K562 (cell line): ENCODE measurements around the gene ITGA1. TPM values are rescaled to one million over a fixed set of nuclear protein-coding genes. Genes with fewer than 3 reads are reported as not detected.

Source experiments
- ATAC-seq: fragments of 200-7000 bp; cut with Tn5 transposase; 3 replicates; pipeline ENCODE4 v1.9.1; 2020; ENCODE audit warnings: moderate library complexity
- BruUV-seq: library from RNA; stranded (reverse); fragments of 400-500 nt; replicated peaks from 2 replicates; lab custom pipeline; 2021; lab: Mats Ljungman, UMichigan
- CTCF ChIA-PET: fragments of 300-600 bp; formaldehyde crosslinking; extraction: SDS; loops from one replicate; lab custom pipeline; 2021; ENCODE audit warnings: low intra/inter-chr PET ratio; lab: Yijun Ruan, JAX
- POLR2A ChIA-PET: fragments of 300-600, 350-650 bp; sonication (Branson Sonifier 250); formaldehyde crosslinking; extraction: SDS; loops from one replicate; lab custom pipeline; 2021; ENCODE audit warnings: antibody characterized with exemption, inconsistent platforms; lab: Yijun Ruan, JAX
- DNase-seq, 4 experiments: peaks; one replicate each; pipeline versions ENCODE4 v3.0.0 to v3.0.0-alpha.2; 2011 to 2018; ENCODE audit warnings: low spot score in 3 of 4, mixed read lengths in 3 of 4; ENCODE audit errors: extremely low read depth in 1 of 4
- FAIRE-seq: peaks from 2 replicates; lab custom pipeline; 2011; peaks lifted over from hg19 to GRCh38; lab: Jason Lieb, UNC
- H2AFZ ChIP-seq: 2 replicates; pipeline ENCODE4 v1.6.0; 2011; ENCODE audit warnings: low read depth, low read length, control low read depth, inconsistent platforms
- H3K27ac ChIP-seq: fragments of 200-600 bp; 3 replicates; pipeline ENCODE4 v1.8.0; 2011; ENCODE audit warnings: low read depth, mild to moderate bottlenecking, control low read depth, inconsistent platforms, low read length, moderate library complexity, mixed read lengths; ENCODE audit errors: extremely low read depth
- H3K27me3 ChIP-seq, 2 experiments: fragments of 300-600 bp in 1 of 2; 2 replicates in 1 of 2; 3 replicates in 1 of 2; pipeline versions ENCODE4 v1.6.0 to v1.8.0; 2011; ENCODE audit warnings: inconsistent platforms in 2 of 2, low read length in 2 of 2, mild to moderate bottlenecking in 1 of 2, mixed read lengths in 1 of 2, moderate library complexity in 1 of 2; ENCODE audit not compliant: control insufficient read depth in 2 of 2, insufficient read depth in 2 of 2
- H3K36me3 ChIP-seq: fragments of 300-600 bp; 3 replicates; pipeline ENCODE4 v1.8.0; 2011; ENCODE audit warnings: mild to moderate bottlenecking, low read length, inconsistent platforms; ENCODE audit not compliant: control insufficient read depth, insufficient read depth
- H3K4me1 ChIP-seq, 2 experiments: fragments of 200-600 bp in 1 of 2; replicated peaks in 1 of 2; 2 replicates in 1 of 2; 3 replicates in 1 of 2; pipeline versions ENCODE4 v1.5.1 to v1.8.0; 2011; ENCODE audit warnings: inconsistent platforms in 2 of 2, low read length in 2 of 2, mild to moderate bottlenecking in 1 of 2, mixed read lengths in 1 of 2, moderate library complexity in 1 of 2; ENCODE audit not compliant: control insufficient read depth in 2 of 2, insufficient read depth in 2 of 2
- H3K4me2 ChIP-seq: 2 replicates; pipeline ENCODE4 v1.6.1; 2011; ENCODE audit warnings: low read length, control low read depth, inconsistent platforms, mixed read lengths; ENCODE audit not compliant: insufficient read depth
- H3K4me3 ChIP-seq: fragments of 200-600 bp; sonication (generic), shearing (Covaris generic); 2 replicates; pipeline ENCODE4 v1.5.1; 2016; ENCODE audit warnings: control low read depth, inconsistent platforms
- H3K79me2 ChIP-seq: fragments of 200-600 bp; 3 replicates; pipeline ENCODE4 v1.8.0; 2011; ENCODE audit warnings: low read length, inconsistent platforms; ENCODE audit not compliant: control insufficient read depth, insufficient read depth
- H3K9ac ChIP-seq, 2 experiments: 2 replicates each; pipeline versions ENCODE4 v1.6.0 to v1.6.1; 2011; ENCODE audit warnings: low read depth in 2 of 2, low read length in 2 of 2, control low read depth in 1 of 2, inconsistent platforms in 1 of 2, mild to moderate bottlenecking in 1 of 2, mixed read lengths in 1 of 2; ENCODE audit not compliant: insufficient read depth in 1 of 2
- H3K9me1 ChIP-seq: one replicate; pipeline ENCODE4 v1.6.0; 2011; ENCODE audit warnings: inconsistent platforms, mild to moderate bottlenecking, low read length, moderate library complexity; ENCODE audit not compliant: control insufficient read depth, insufficient read depth
- H3K9me3 ChIP-seq: replicated peaks from 2 replicates; pipeline ENCODE4 v1.5.1; 2011; ENCODE audit warnings: low read depth, low read length, inconsistent platforms; ENCODE audit not compliant: control insufficient read depth, insufficient read depth
- H4K20me1 ChIP-seq: replicated peaks from 2 replicates; pipeline ENCODE4 v1.6.1; 2011; ENCODE audit warnings: low read length, inconsistent platforms, mixed read lengths; ENCODE audit not compliant: control insufficient read depth, insufficient read depth
- ARHGAP35 ChIP-seq: fragments of 450-650 bp; IDR thresholded peaks from 2 replicates; pipeline ENCODE4 v1.6.1; 2018; ENCODE audit not compliant: partially characterized antibody
- IFI16 ChIP-seq: fragments of 250-450 bp; sonication (Bioruptor Pico); IDR thresholded peaks from 2 replicates; pipeline ENCODE4 v2.1.2; 2022; ENCODE audit warnings: mild to moderate bottlenecking, inconsistent platforms
- MCM7 ChIP-seq, 2 experiments: fragments of 450-650 bp; IDR thresholded peaks; 2 replicates each; pipeline ENCODE4 v1.6.1; 2016 to 2018
- MECOM ChIP-seq: fragments of 250-450 bp; sonication (Bioruptor Pico); IDR thresholded peaks from 2 replicates; pipeline ENCODE4 v1.8.0; 2022; ENCODE audit warnings: inconsistent platforms
- NCOR1 ChIP-seq: fragments of 450-650 bp; IDR thresholded peaks from 2 replicates; pipeline ENCODE4 v1.6.1; 2016; ENCODE audit warnings: mild to moderate bottlenecking, moderate library complexity
- RFX5 ChIP-seq: IDR thresholded peaks from 2 replicates; pipeline ENCODE4 v1.6.1; 2011; ENCODE audit warnings: low read depth, mild to moderate bottlenecking, improper control_type of control experiment, low read length
- SRSF1 ChIP-seq: fragments of 200-400 bp; formaldehyde crosslinking; IDR thresholded peaks from 2 replicates; pipeline ENCODE4 v1.6.1; 2017; ENCODE audit warnings: mild to moderate bottlenecking, low read depth, low read length, moderate library complexity
- TARDBP ChIP-seq: fragments of 450-650 bp; IDR thresholded peaks from 2 replicates; pipeline ENCODE4 v1.6.1; 2016
- ZNF263 ChIP-seq: sonication (generic); formaldehyde crosslinking; IDR thresholded peaks from 2 replicates; pipeline ENCODE4 v1.8.0; 2022; ENCODE audit warnings: mild to moderate bottlenecking, missing genetic modification reagents, borderline replicate concordance
- ZNF512 ChIP-seq: IDR thresholded peaks from 2 replicates; pipeline ENCODE4 v1.6.1; 2016; ENCODE audit warnings: missing genetic modification characterization, missing compliant biosample characterization
- ZNF639 ChIP-seq, 2 experiments: fragments of 200-800 bp in 1 of 2; sonication (Bioruptor generic) in 1 of 2; sonication (generic) in 1 of 2; formaldehyde crosslinking in 1 of 2; IDR thresholded peaks in 1 of 2; conservative IDR thresholded peaks in 1 of 2; 2 replicates each; pipeline versions ENCODE4 v1.5.0 to v1.6.1; 2016 to 2020; ENCODE audit warnings: missing compliant biosample characterization in 1 of 2, missing genetic modification characterization in 1 of 2, missing genetic modification reagents in 1 of 2
- ZNF668 ChIP-seq: fragments of 250-450 bp; sonication (Bioruptor Pico); IDR thresholded peaks from 2 replicates; pipeline ENCODE4 v1.8.0; 2022; ENCODE audit warnings: mild to moderate bottlenecking, inconsistent platforms
- WGBS: fragments of 100-300 bp; shearing (Covaris generic); methylation state at CpG from one replicate; pipeline ENCODE4 v1.1.6; 2016; ENCODE audit warnings: low coverage, mixed read lengths; ENCODE audit not compliant: insufficient coverage; ENCODE audit errors: missing lambda C conversion rate; 5-methylcytosine and 5-hydroxymethylcytosine counted together
- in situ Hi-C: fragments of 300-500 bp; cut with MboI; formaldehyde crosslinking; loops from 4 replicates; pipeline ENCODE4 v1.15.0; 2018; ENCODE audit warnings: inconsistent platforms, mixed read lengths
- intact Hi-C: fragments of 100-400 bp; cut with micrococcal nuclease; formaldehyde crosslinking; loops from 2 replicates; pipeline ENCODE4 v1.14.2; 2022
- polyA plus RNA-seq, 8 experiments: library from polyadenylated mRNA; depleted of rRNA in 4 of 8; stranded (reverse) in 5 of 8; unstranded in 3 of 8; fragments of >200 nt; fragmentation: Nextera tagmentation in 2 of 8; fragmentation: Illumina TruSeq in 1 of 8; extraction: Ambion mirVana in 2 of 8; extraction: Trizol in 1 of 8; gene quantifications; 2 replicates each; pipeline versions ENCODE4 v1.2.1 to v1.2.3, GENCODE V29; 2011 to 2014; ENCODE audit warnings: inconsistent platforms in 1 of 8, missing spikeins in 1 of 8
- total RNA-seq, 7 experiments: library from RNA; depleted of rRNA in 6 of 7; stranded (reverse); fragments of >200 nt in 6 of 7; fragmentation: Illumina TruSeq in 2 of 7; extraction: Trizol in 2 of 7; gene quantifications; 2 replicates each; pipeline versions ENCODE4 v1.2.1 to v1.2.3, GENCODE V29; 2011 to 2021; ENCODE audit warnings: low replicate concordance in 1 of 7

The ITGA1 gene
- total and polyA plus RNA-seq, 9 of the 15 experiments (the other 6 are each of a cell fraction or from before 2014, with no cell fraction given) = 0.04 to 0.22 TPM; not detected in 7

GRCh38 chr5:52834320-52834719 lies 46.6 kb downstream of the ITGA1 start:
- FAIRE-seq (no peak), ATAC-seq (no peak), DNase-seq (no peak)
- in situ Hi-C loops (no loop called here), intact Hi-C loops (no loop called here)
- H3K4me1 ChIP-seq = no peaks in the 10 kb centered on the region
- POLR2A ChIA-PET = interaction anchor here (0.5 kb wide), 1 partner anchor 89 kb away, joined by 3 read pairs; no protein-coding TSS in a partner anchor
- H3K9ac ChIP-seq = no peak overlapping the region
- no peaks in the 10 kb centered on the region for H3K36me3 ChIP-seq
- no peak overlapping the region for H2AFZ ChIP-seq
- no peaks in the 10 kb centered on the region for H3K9me3 ChIP-seq
- H4K20me1 ChIP-seq = no peaks in the 10 kb centered on the region
- no peaks in the 10 kb centered on the region for H3K9me1 ChIP-seq
- no peak overlapping the region for H3K4me2 ChIP-seq
- no CpG with 5 or more reads among the region's 2 CpGs for WGBS
- peak; percentile 96 for TF ChIP-seq ZNF512 (tag)
- no peak for TF ChIP-seq ZNF263
- CTCF ChIA-PET = no interaction called here
- BruUV-seq = no TSS peak
- H3K79me2 ChIP-seq = no peaks in the 10 kb centered on the region
- H3K4me3 ChIP-seq = no peak overlapping the region
- no peak overlapping the region for H3K27ac ChIP-seq
- 0 out of 5 replicates have a peak, but pooled peaks cover 0 to 2% of the 10 kb centered on the region in 2 experiments for H3K27me3 ChIP-seq

- H2AFZ ChIP-seq = 0 out of 2 replicates have a peak overlapping the region, but pooled peaks have one; percentile 26
- H3K4me2 ChIP-seq = no peak overlapping the region
- DNase-seq (no peak), FAIRE-seq (no peak), ATAC-seq (no peak)
- no peaks in the 10 kb centered on the region for H3K9me3 ChIP-seq
- H3K9me1 ChIP-seq = no peaks in the 10 kb centered on the region
- no peak for TF ChIP-seq RFX5
- TF ChIP-seq MECOM = no peak
- TF ChIP-seq TARDBP = no peak
- TF ChIP-seq NCOR1 = no peak
- no peak for TF ChIP-seq IFI16 (CRISPR knock-in tag)
- no peak for TF ChIP-seq ZNF639 (CRISPR knock-in tag; conservative IDR thresholded peaks at IDR 0.05 in 1 of 2, IDR thresholded peaks at IDR 0.05 in 1 of 2)
- no peak for TF ChIP-seq ZNF668
- TF ChIP-seq ARHGAP35 = no peak
- TF ChIP-seq MCM7 (IDR thresholded peaks at IDR 0.05) = no peak
- TF ChIP-seq SRSF1 = no peak
- in situ Hi-C loops = no loop called here
- H3K4me1 ChIP-seq = no peaks in the 10 kb centered on the region
- no peak overlapping the region for H3K9ac ChIP-seq
- no peaks in the 10 kb centered on the region for H3K79me2 ChIP-seq
- ChIA-PET POLR2A (no interaction called here), CTCF (no interaction called here)
- H3K36me3 ChIP-seq = no peaks in the 10 kb centered on the region
- H3K27me3 ChIP-seq = 0 out of 5 replicates have a peak, but pooled peaks cover 0 to 2% of the 10 kb centered on the region in 2 experiments
- intact Hi-C loops = no loop called here
- 0% methylated on average over 7 of the region's 7 CpGs for WGBS
- H3K27ac ChIP-seq = no peak overlapping the region
- H4K20me1 ChIP-seq = no peaks in the 10 kb centered on the region
- no TSS peak for BruUV-seq
- no peak overlapping the region for H3K4me3 ChIP-seq
Measured at GRCh38 chr5:52837068-52837467, 49.4 kb downstream of the ITGA1 start.
